ENCODE measurements around the gene P3R3URF.

DNA sequence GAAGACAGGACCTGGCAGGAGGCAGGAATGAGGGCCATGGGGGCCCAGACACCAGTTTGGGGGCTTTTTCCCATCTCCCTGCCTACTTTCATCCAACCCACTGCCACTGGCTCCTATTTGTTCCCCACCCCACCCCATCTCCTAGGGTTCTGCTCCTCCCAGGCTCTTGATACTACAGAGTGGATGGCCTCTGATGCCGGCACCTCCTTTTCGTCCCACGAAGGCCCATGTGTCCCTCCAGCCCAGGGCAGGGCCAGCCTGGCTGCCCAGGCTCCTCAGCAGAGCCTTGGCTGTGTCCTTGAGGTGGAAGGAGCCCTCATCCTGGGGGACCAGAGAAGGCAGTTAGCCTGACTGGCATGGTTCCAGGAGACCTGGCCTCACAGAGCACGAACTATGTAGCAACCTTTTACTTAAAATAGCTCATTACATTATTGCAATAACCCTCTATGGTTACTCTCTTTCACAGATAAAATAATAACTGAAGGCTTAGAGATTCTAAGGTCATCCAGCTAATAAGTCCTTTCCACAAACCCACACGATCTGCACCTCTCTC lies 18.4 kb upstream of the P3R3URF start:
- TF ChIP-seq, protein P1, sequence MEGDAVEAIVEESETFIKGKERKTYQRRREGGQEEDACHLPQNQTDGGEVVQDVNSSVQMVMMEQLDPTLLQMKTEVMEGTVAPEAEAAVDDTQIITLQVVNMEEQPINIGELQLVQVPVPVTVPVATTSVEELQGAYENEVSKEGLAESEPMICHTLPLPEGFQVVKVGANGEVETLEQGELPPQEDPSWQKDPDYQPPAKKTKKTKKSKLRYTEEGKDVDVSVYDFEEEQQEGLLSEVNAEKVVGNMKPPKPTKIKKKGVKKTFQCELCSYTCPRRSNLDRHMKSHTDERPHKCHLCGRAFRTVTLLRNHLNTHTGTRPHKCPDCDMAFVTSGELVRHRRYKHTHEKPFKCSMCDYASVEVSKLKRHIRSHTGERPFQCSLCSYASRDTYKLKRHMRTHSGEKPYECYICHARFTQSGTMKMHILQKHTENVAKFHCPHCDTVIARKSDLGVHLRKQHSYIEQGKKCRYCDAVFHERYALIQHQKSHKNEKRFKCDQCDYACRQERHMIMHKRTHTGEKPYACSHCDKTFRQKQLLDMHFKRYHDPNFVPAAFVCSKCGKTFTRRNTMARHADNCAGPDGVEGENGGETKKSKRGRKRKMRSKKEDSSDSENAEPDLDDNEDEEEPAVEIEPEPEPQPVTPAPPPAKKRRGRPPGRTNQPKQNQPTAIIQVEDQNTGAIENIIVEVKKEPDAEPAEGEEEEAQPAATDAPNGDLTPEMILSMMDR (IDR thresholded peaks at IDR 0.05; ENCODE audit: low read length) = no peak
- TF ChIP-seq EZH2 (optimal IDR thresholded peaks at IDR 0.05; ENCODE audit: low read depth, low read length) (no peak), EZH2phosphoT487 (IDR thresholded peaks at IDR 0.05; ENCODE audit: low read length) (no peak)
